Subcutaneous adipose tissue (tissue), 4 donors: ENCODE data around the gene C1orf159. TPM values are rescaled to one million over a fixed set of nuclear protein-coding genes. Genes with fewer than 3 reads are reported as not detected.

ENCODE experiments used
- total RNA-seq, 4 donors: library from RNA; depleted of rRNA; stranded (reverse); fragments of >200 nt; gene quantifications; one replicate each; pipeline ENCODE4 v1.1.0, GENCODE V29; 2016
- TF ChIP-seq, protein P1 (sequence below): fragments of 450-650 bp; IDR thresholded peaks from one replicate; pipeline ENCODE4 v1.5.1; 2016; ENCODE audit warnings: low read depth, mild to moderate bottlenecking, control low read depth, antibody characterized with exemption, moderate library complexity

C1orf159 gene
- total RNA-seq, 4 donors from 2014 or later: 3.7 to 14.7 (median 7.2) TPM

DNA sequence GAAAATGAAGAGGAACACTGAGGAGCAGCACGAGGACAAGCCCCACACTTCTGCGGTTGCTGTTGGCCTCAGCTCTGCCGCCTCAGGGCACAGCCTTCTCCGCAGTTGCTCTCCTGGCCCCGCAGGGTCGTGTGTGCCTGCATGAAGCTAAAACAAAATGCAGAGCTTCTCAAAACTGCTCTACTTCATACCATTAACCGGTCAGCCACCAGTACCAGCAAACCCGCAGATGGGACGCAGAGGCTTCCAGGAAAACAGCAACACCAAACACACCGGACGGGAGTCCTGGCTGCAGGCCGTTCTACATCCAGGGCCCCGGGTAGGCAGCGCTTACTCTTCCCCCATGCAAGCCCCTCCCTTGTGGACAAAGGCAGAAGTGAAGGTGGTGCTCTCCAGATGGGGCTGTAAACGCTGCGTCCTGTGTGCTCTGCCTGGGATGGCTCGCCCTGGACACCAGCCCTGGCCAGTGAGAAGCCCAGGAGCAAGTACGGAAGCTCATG lies 7.1 kb upstream of the C1orf159 start:
- TF ChIP-seq, protein P1, sequence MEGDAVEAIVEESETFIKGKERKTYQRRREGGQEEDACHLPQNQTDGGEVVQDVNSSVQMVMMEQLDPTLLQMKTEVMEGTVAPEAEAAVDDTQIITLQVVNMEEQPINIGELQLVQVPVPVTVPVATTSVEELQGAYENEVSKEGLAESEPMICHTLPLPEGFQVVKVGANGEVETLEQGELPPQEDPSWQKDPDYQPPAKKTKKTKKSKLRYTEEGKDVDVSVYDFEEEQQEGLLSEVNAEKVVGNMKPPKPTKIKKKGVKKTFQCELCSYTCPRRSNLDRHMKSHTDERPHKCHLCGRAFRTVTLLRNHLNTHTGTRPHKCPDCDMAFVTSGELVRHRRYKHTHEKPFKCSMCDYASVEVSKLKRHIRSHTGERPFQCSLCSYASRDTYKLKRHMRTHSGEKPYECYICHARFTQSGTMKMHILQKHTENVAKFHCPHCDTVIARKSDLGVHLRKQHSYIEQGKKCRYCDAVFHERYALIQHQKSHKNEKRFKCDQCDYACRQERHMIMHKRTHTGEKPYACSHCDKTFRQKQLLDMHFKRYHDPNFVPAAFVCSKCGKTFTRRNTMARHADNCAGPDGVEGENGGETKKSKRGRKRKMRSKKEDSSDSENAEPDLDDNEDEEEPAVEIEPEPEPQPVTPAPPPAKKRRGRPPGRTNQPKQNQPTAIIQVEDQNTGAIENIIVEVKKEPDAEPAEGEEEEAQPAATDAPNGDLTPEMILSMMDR: no peak

- TF ChIP-seq, protein P1: no peak
Observed at GRCh38 chr1:1122078-1122811, 6.4 kb upstream of the C1orf159 start.

DNA sequence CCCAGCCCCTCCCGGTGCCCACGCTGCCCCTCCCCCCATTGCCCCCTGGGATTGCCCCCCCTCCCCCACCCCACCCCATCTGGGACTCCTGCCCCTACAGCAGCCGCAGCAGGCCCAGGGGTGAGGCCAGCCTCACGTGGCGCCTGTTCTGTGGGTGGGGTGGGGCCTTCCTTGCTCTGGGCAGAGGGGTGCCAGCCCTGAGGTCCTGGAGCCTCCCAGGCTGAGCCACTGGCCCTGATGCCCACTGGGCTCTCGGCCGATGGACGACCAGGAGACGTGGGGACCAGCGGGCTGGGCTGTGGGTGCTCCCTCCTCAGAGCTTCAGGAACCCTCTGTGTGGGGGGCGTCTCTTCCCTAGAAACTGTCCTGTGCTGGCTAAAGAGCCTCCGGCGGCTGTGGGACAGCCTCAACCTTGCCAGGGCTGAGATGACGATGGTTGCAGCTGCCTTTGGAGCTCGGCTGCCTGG lies 5.8 kb upstream of the C1orf159 start:
- TF ChIP-seq, protein P1: no peak

- TF ChIP-seq, protein P1: no peak
Observed at GRCh38 chr1:1120866-1121591, 5.1 kb upstream of the C1orf159 start.

DNA sequence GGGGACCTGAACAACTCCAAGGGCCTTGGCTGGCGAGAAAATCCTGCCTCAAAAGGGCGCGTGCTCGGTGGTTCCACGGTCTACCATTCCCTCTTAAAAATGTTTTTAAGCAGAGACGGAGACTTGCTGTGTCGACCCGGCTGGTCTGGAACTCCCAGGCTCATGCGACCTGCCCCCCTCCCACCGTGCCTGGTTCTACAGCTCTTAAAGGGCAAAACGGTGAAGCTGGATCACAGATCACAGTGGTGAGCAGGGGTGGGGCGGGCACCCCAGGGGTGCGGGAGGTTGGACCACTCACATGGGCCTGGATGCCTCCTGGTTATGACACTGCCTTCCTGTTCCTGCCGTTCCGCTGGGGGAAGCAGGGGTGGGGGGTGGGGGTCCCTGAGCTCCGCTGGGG lies 4.2 kb upstream of the C1orf159 start:
- TF ChIP-seq, protein P1: no peak

DNA sequence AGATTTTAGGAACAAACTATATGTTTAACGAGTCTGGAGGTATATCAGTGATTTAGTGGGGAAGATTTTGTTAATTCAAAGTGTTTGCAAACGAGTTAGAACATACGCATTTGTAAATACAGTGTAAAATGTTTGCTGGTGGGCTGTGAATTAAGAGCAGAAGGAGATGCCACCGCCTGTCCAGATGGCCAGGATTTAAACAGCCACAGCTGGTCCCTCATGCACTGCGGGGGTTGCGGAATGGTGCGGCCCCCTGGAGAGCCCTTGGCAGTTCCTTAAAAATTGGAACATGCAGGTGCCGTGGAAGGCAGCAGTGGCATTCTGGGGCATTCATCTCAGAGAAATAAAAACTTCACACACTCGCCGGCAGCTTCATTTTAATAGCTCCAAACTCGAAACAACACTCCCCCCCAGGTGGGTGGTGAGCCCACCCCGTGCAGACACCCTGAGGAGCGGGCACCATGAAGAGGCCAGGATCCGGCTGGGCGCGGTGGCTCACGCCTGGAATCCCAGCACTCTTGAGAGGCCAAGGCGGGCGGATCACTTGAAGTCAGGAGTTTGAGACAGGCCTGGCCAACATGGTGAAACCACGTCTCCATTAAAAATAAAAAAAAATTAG lies 3.5 kb upstream of the C1orf159 start:
- TF ChIP-seq, protein P1: no peak

GRCh38 chr1:1118876-1119220 lies 3.0 kb upstream of the C1orf159 start:
- TF ChIP-seq, protein P1: no peak
